ENCODE data around the gene MSI2.

Gene MSI2

DNA sequence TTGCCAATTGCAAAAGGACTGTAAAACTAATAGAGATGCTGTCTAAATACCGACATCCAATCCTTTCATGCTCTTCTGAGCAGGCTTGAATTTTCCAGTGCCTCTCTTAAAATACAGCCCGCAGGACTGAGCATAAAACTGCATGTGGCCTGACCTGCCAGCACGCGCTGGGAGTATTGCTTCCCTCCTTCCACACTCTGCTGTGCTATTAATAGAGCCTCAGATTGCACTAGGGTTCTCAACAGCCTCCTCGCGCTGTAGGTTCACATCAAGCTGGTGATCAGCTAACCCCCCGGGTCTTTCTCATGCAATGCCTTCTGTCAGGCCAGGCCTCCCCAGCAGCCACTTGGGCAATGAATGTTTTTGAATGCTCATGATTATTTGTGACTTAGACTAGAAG lies 14.2 kb upstream of the MSI2 start:
- no peaks in the 10 kb centered on the region for H3K27me3 ChIP-seq
- no peaks in the 10 kb centered on the region for H3K36me3 ChIP-seq
- no peak overlapping the region for H3K4me3 ChIP-seq (ENCODE audit: low read depth, low read length)
- H3K4me1 ChIP-seq, result peaks cover 8% of the 10 kb centered on the region; the same call in 1 of the 2 replicates
- no peak for DNase-seq
- TF ChIP-seq, protein P1, sequence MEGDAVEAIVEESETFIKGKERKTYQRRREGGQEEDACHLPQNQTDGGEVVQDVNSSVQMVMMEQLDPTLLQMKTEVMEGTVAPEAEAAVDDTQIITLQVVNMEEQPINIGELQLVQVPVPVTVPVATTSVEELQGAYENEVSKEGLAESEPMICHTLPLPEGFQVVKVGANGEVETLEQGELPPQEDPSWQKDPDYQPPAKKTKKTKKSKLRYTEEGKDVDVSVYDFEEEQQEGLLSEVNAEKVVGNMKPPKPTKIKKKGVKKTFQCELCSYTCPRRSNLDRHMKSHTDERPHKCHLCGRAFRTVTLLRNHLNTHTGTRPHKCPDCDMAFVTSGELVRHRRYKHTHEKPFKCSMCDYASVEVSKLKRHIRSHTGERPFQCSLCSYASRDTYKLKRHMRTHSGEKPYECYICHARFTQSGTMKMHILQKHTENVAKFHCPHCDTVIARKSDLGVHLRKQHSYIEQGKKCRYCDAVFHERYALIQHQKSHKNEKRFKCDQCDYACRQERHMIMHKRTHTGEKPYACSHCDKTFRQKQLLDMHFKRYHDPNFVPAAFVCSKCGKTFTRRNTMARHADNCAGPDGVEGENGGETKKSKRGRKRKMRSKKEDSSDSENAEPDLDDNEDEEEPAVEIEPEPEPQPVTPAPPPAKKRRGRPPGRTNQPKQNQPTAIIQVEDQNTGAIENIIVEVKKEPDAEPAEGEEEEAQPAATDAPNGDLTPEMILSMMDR (IDR thresholded peaks at IDR 0.05; ENCODE audit: low read depth, low read length), result no peak
- H3K9me3 ChIP-seq, result no peaks in the 10 kb centered on the region

DNA sequence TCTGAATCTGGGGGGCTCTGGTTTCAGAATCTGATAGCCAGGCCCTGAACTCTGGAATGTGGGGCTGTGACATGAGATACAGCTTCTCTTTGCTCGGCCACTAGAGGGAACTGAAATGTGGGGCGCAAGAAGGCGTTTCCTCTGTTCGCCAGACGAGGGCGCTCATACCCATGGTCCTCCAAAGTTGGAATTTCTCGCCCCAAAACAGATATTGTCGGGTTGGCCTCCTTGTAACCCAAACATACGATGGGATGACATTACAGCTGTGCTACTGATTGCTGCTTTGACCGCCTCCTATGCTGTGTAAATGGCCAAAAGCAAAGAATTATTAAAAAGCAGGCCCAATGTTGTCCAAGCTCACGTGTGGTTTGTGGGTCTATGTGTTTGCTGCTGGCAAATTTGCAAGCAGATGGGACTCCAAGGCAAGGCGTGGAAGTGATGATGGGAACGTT lies 13.1 kb upstream of the MSI2 start:
- TF ChIP-seq, protein P1 (IDR thresholded peaks at IDR 0.05; ENCODE audit: low read depth, low read length), result peak; percentile 100
- Histone ChIP-seq H3K4me1 (peaks cover 8% of the 10 kb centered on the region; the same call in 1 of the 2 replicates), H3K36me3 (no peaks in the 10 kb centered on the region), H3K4me3 (ENCODE audit: low read depth, low read length) (no peak overlapping the region), H3K27me3 (no peaks in the 10 kb centered on the region), H3K9me3 (no peaks in the 10 kb centered on the region)
- peak; percentile 67 for DNase-seq

GRCh38 chr17:57245786-57246185 lies 10.5 kb upstream of the MSI2 start:
- Histone ChIP-seq H3K36me3 (no peaks in the 10 kb centered on the region), H3K4me3 (ENCODE audit: low read depth, low read length) (no peak overlapping the region), H3K27me3 (no peaks in the 10 kb centered on the region), H3K4me1 (peaks cover 8% of the 10 kb centered on the region; the same call in 1 of the 2 replicates), H3K9me3 (no peaks in the 10 kb centered on the region)
- DNase-seq, result no peak
- TF ChIP-seq, protein P1 (IDR thresholded peaks at IDR 0.05; ENCODE audit: low read depth, low read length), result no peak

- DNase-seq, result no peak
- Histone ChIP-seq H3K9me3 (no peaks in the 10 kb centered on the region), H3K4me1 (peaks cover 8% of the 10 kb centered on the region; the same call in 1 of the 2 replicates), H3K27me3 (no peaks in the 10 kb centered on the region), H3K36me3 (no peaks in the 10 kb centered on the region), H3K4me3 (ENCODE audit: low read depth, low read length) (no peak overlapping the region)
- TF ChIP-seq, protein P1 (IDR thresholded peaks at IDR 0.05; ENCODE audit: low read depth, low read length), result no peak
Measured at GRCh38 chr17:57246257-57246656, 10.1 kb upstream of the MSI2 start.

GRCh38 chr17:57247261-57247660 lies 9.1 kb upstream of the MSI2 start:
- TF ChIP-seq, protein P1 (IDR thresholded peaks at IDR 0.05; ENCODE audit: low read depth, low read length), result no peak
- H3K4me3 ChIP-seq (ENCODE audit: low read depth, low read length), result no peak overlapping the region
- DNase-seq, result no peak
- no peaks in the 10 kb centered on the region for H3K9me3 ChIP-seq
- H3K27me3 ChIP-seq, result no peaks in the 10 kb centered on the region
- no peaks in the 10 kb centered on the region for H3K36me3 ChIP-seq
- H3K4me1 ChIP-seq, result peaks cover 8% of the 10 kb centered on the region; the same call in 1 of the 2 replicates

GRCh38 chr17:57247913-57248312 lies 8.4 kb upstream of the MSI2 start:
- no peak for DNase-seq
- no peaks in the 10 kb centered on the region for H3K27me3 ChIP-seq
- H3K4me1 ChIP-seq, result peaks cover 6% of the 10 kb centered on the region; the same call in 1 of the 2 replicates
- TF ChIP-seq, protein P1 (IDR thresholded peaks at IDR 0.05; ENCODE audit: low read depth, low read length), result no peak
- no peaks in the 10 kb centered on the region for H3K36me3 ChIP-seq
- no peak overlapping the region for H3K4me3 ChIP-seq (ENCODE audit: low read depth, low read length)
- H3K9me3 ChIP-seq, result no peaks in the 10 kb centered on the region
